HepG2 (cell line): ENCODE measurements around the gene REC114. TPM values are rescaled to one million over a fixed set of nuclear protein-coding genes. Genes with fewer than 3 reads are reported as not detected.

Experiments used
- ATAC-seq: fragments of 200-7000 bp; cut with Tn5 transposase; 3 replicates; pipeline ENCODE4 v1.9.1; 2020; ENCODE audit warnings: mild to moderate bottlenecking, moderate library complexity
- BruUV-seq: library from RNA; stranded (reverse); fragments of 400-500 nt; replicated peaks from 2 replicates; lab custom pipeline; 2021; lab: Mats Ljungman, UMichigan
- CTCF ChIA-PET: fragments of 300-600 bp; formaldehyde crosslinking; extraction: SDS; loops from one replicate; lab custom pipeline; 2021; ENCODE audit warnings: low total read pairs, inconsistent platforms, low intra/inter-chr PET ratio; lab: Yijun Ruan, JAX
- POLR2A ChIA-PET: fragments of 350-600 bp; sonication (Branson Sonifier 250); formaldehyde crosslinking; loops from one replicate; lab custom pipeline; 2020; ENCODE audit warnings: antibody characterized with exemption, inconsistent platforms; lab: Yijun Ruan, JAX
- DNase-seq: peaks from one replicate; pipeline ENCODE4 v3.0.0-alpha.2; 2015; ENCODE audit warnings: low spot score
- FAIRE-seq: peaks from 3 replicates; lab custom pipeline; 2011; peaks lifted over from hg19 to GRCh38; lab: Jason Lieb, UNC
- H2AFZ ChIP-seq: one replicate; pipeline ENCODE4 v1.6.1; 2011; ENCODE audit warnings: low read length, inconsistent platforms
- H3K27ac ChIP-seq: fragments of 300-600 bp; 3 replicates; pipeline ENCODE4 v1.8.0; 2011; ENCODE audit warnings: mixed run types, mild to moderate bottlenecking, mixed read lengths, low read length, inconsistent platforms; ENCODE audit not compliant: insufficient read depth; ENCODE audit errors: extremely low read length
- H3K27me3 ChIP-seq, 2 experiments: fragments of 200-600 bp in 1 of 2; 2 replicates in 1 of 2; 3 replicates in 1 of 2; pipeline versions ENCODE4 v1.6.0 to v1.8.0; 2011; ENCODE audit warnings: low read length in 2 of 2, mild to moderate bottlenecking in 2 of 2, moderate library complexity in 2 of 2, inconsistent platforms in 1 of 2; ENCODE audit not compliant: insufficient read depth in 2 of 2, control insufficient read depth in 1 of 2
- H3K36me3 ChIP-seq, 2 experiments: fragments of 200-600 bp in 1 of 2; replicated peaks in 1 of 2; 2 replicates in 1 of 2; 3 replicates in 1 of 2; pipeline versions ENCODE4 v1.5.1 to v1.8.0; 2011; ENCODE audit warnings: low read length in 2 of 2, inconsistent platforms in 1 of 2; ENCODE audit not compliant: insufficient read depth in 2 of 2, control insufficient read depth in 1 of 2
- H3K4me1 ChIP-seq: 2 replicates; pipeline ENCODE4 v1.5.1; 2012; ENCODE audit warnings: low read length, inconsistent platforms; ENCODE audit not compliant: insufficient read depth
- H3K4me2 ChIP-seq: 2 replicates; pipeline ENCODE4 v1.6.0; 2011; ENCODE audit warnings: low read depth, low read length, inconsistent platforms
- H3K4me3 ChIP-seq, 3 experiments: fragments of 200-600 bp in 1 of 3; sonication (generic), shearing (Covaris generic) in 1 of 3; replicated peaks in 1 of 3; 2 replicates each; pipeline ENCODE4 v1.5.1; 2011 to 2016; ENCODE audit warnings: low read length in 3 of 3, inconsistent platforms in 2 of 3, low read depth in 2 of 3, mild to moderate bottlenecking in 2 of 3, control low read depth in 1 of 3, mixed read lengths in 1 of 3; ENCODE audit not compliant: insufficient read depth in 1 of 3
- H3K79me2 ChIP-seq: one replicate; pipeline ENCODE4 v1.6.1; 2011; ENCODE audit warnings: low read length, inconsistent platforms; ENCODE audit not compliant: insufficient read depth
- H3K9ac ChIP-seq: 2 replicates; pipeline ENCODE4 v1.6.0; 2011; ENCODE audit warnings: mild to moderate bottlenecking, low read depth, low read length, inconsistent platforms; ENCODE audit not compliant: insufficient read depth
- H3K9me3 ChIP-seq: 2 replicates; pipeline ENCODE4 v1.5.1; 2012; ENCODE audit warnings: mild to moderate bottlenecking, low read length
- H4K20me1 ChIP-seq: 2 replicates; pipeline ENCODE4 v1.6.0; 2011; ENCODE audit warnings: inconsistent platforms, mild to moderate bottlenecking, low read length, moderate library complexity; ENCODE audit not compliant: insufficient read depth
- HOXA3 ChIP-seq: sonication (generic); formaldehyde crosslinking; IDR thresholded peaks from 2 replicates; pipeline ENCODE4 v1.5.0; 2020; ENCODE audit warnings: missing genetic modification reagents
- MYPOP ChIP-seq: sonication (generic); formaldehyde crosslinking; IDR thresholded peaks from 2 replicates; pipeline ENCODE4 v1.8.1; 2023; ENCODE audit warnings: mild to moderate bottlenecking, moderate library complexity, missing genetic modification reagents
- NKX3-1 ChIP-seq: sonication (generic); formaldehyde crosslinking; IDR thresholded peaks from 2 replicates; pipeline ENCODE4 v1.5.0; 2020; ENCODE audit warnings: missing genetic modification reagents
- SALL2 ChIP-seq: sonication (generic); formaldehyde crosslinking; IDR thresholded peaks from 2 replicates; pipeline ENCODE4 v1.8.1; 2023; ENCODE audit warnings: mild to moderate bottlenecking, missing genetic modification reagents, inconsistent platforms
- WGBS: methylation state at CpG from one replicate; pipeline ENCODE4 v1.1.6; 2017; ENCODE audit warnings: low lambda C conversion rate; 5-methylcytosine and 5-hydroxymethylcytosine counted together
- in situ Hi-C: cut with HindIII; loops from 2 replicates; pipeline ENCODE4 v1.10.0; 2017; ENCODE audit warnings: low pct_unique_long_range_greater_than_20kb; ENCODE audit not compliant: extremely low pct_ligation_motif_present
- intact Hi-C: fragments of 100-400 bp; cut with micrococcal nuclease; formaldehyde crosslinking; loops from one replicate; pipeline ENCODE4 v1.10.0; 2022; ENCODE audit not compliant: unreplicated experiment
- polyA plus RNA-seq, 8 experiments: library from polyadenylated mRNA; depleted of rRNA in 3 of 8; stranded (reverse) in 7 of 8; unstranded in 1 of 8; fragments of >200 nt; fragmentation: Illumina TruSeq in 4 of 8; extraction: Trizol in 4 of 8; gene quantifications; 2 replicates each; pipeline versions ENCODE4 v1.2.1 to v1.2.3, GENCODE V29; 2011 to 2016; ENCODE audit warnings: low read depth in 4 of 8, missing spikeins in 1 of 8, mixed read lengths in 1 of 8; ENCODE audit not compliant: insufficient read depth in 1 of 8
- total RNA-seq, 5 experiments: library from RNA; depleted of rRNA; stranded (reverse); fragments of >200 nt; fragmentation: Illumina TruSeq; extraction: Trizol; gene quantifications; 2 replicates each; pipeline ENCODE4 v1.2.3, GENCODE V29; 2016; ENCODE audit warnings: low read depth in 1 of 5
- TF ChIP-seq, protein P1 (sequence below): IDR thresholded peaks from 2 replicates; pipeline ENCODE4 v1.6.1; 2016; ENCODE audit warnings: missing genetic modification reagents, missing compliant biosample characterization
- TF ChIP-seq, protein P2 (sequence below): sonication (generic); formaldehyde crosslinking; IDR thresholded peaks from 2 replicates; pipeline ENCODE4 v1.5.1; 2020; ENCODE audit warnings: mild to moderate bottlenecking, moderate library complexity, missing genetic modification reagents
- TF ChIP-seq, protein P3 (sequence below): sonication (generic); formaldehyde crosslinking; IDR thresholded peaks from 2 replicates; pipeline ENCODE4 v1.4.0; 2020; ENCODE audit warnings: missing genetic modification reagents
- TF ChIP-seq, protein P4 (sequence below): sonication (generic); formaldehyde crosslinking; IDR thresholded peaks from 2 replicates; pipeline ENCODE4 v1.5.0; 2020; ENCODE audit warnings: missing genetic modification reagents

Gene REC114
- total and polyA plus RNA-seq, 2 of the 13 experiments (the other 11 are each of a cell fraction or from before 2014, with no cell fraction given) = not detected

- DNase-seq (no peak), ATAC-seq (no peak), FAIRE-seq (no peak)
- WGBS = 97% methylated on average over 2 of the region's 2 CpGs
- Histone ChIP-seq H3K9ac (no peak overlapping the region), H3K4me2 (no peak overlapping the region), H3K9me3 (no peaks in the 10 kb centered on the region), H3K4me3 (no peak overlapping the region), H3K27ac (no peak overlapping the region), H3K4me1 (no peaks in the 10 kb centered on the region), H3K27me3 (no peaks in the 10 kb centered on the region), H3K79me2 (no peaks in the 10 kb centered on the region), H3K36me3 (peaks cover 18 to 49% of the 10 kb centered on the region in 2 experiments), H2AFZ (no peak overlapping the region), H4K20me1 (no peaks in the 10 kb centered on the region)
- ChIA-PET POLR2A (no interaction called here), CTCF (no interaction called here)
- intact Hi-C loops (no loop called here), in situ Hi-C loops (no loop called here)
- BruUV-seq = no TSS peak
- TF ChIP-seq, protein P1, sequence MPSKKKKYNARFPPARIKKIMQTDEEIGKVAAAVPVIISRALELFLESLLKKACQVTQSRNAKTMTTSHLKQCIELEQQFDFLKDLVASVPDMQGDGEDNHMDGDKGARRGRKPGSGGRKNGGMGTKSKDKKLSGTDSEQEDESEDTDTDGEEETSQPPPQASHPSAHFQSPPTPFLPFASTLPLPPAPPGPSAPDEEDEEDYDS = no peak
- no peak for TF ChIP-seq SALL2
Measured at GRCh38 chr15:73578026-73578425, 135.1 kb downstream of the REC114 start.

- no peak overlapping the region for H3K4me2 ChIP-seq
- H3K4me1 ChIP-seq = no peaks in the 10 kb centered on the region
- FAIRE-seq (no peak), ATAC-seq (no peak), DNase-seq (no peak)
- no peak overlapping the region for H3K9ac ChIP-seq
- POLR2A ChIA-PET = no interaction called here
- H3K79me2 ChIP-seq = no peaks in the 10 kb centered on the region
- in situ Hi-C loops (no loop called here), intact Hi-C loops (no loop called here)
- no peak overlapping the region for H3K27ac ChIP-seq
- no TSS peak for BruUV-seq
- no peak overlapping the region for H2AFZ ChIP-seq
- H4K20me1 ChIP-seq = no peaks in the 10 kb centered on the region
- H3K9me3 ChIP-seq = no peaks in the 10 kb centered on the region
- no peaks in the 10 kb centered on the region for H3K27me3 ChIP-seq
- CTCF ChIA-PET = no interaction called here
- no peak overlapping the region for H3K4me3 ChIP-seq
- peaks cover 23 to 65% of the 10 kb centered on the region in 2 experiments for H3K36me3 ChIP-seq
- WGBS = 93% methylated on average over 6 of the region's 6 CpGs
- TF ChIP-seq, protein P2, sequence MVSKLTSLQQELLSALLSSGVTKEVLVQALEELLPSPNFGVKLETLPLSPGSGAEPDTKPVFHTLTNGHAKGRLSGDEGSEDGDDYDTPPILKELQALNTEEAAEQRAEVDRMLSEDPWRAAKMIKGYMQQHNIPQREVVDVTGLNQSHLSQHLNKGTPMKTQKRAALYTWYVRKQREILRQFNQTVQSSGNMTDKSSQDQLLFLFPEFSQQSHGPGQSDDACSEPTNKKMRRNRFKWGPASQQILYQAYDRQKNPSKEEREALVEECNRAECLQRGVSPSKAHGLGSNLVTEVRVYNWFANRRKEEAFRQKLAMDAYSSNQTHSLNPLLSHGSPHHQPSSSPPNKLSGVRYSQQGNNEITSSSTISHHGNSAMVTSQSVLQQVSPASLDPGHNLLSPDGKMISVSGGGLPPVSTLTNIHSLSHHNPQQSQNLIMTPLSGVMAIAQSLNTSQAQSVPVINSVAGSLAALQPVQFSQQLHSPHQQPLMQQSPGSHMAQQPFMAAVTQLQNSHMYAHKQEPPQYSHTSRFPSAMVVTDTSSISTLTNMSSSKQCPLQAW (CRISPR knock-in tag) = no peak
- TF ChIP-seq HOXA3 (CRISPR knock-in tag) (no peak), NKX3-1 (CRISPR knock-in tag) (no peak), SALL2 (no peak), MYPOP (no peak)
- TF ChIP-seq, protein P3, sequence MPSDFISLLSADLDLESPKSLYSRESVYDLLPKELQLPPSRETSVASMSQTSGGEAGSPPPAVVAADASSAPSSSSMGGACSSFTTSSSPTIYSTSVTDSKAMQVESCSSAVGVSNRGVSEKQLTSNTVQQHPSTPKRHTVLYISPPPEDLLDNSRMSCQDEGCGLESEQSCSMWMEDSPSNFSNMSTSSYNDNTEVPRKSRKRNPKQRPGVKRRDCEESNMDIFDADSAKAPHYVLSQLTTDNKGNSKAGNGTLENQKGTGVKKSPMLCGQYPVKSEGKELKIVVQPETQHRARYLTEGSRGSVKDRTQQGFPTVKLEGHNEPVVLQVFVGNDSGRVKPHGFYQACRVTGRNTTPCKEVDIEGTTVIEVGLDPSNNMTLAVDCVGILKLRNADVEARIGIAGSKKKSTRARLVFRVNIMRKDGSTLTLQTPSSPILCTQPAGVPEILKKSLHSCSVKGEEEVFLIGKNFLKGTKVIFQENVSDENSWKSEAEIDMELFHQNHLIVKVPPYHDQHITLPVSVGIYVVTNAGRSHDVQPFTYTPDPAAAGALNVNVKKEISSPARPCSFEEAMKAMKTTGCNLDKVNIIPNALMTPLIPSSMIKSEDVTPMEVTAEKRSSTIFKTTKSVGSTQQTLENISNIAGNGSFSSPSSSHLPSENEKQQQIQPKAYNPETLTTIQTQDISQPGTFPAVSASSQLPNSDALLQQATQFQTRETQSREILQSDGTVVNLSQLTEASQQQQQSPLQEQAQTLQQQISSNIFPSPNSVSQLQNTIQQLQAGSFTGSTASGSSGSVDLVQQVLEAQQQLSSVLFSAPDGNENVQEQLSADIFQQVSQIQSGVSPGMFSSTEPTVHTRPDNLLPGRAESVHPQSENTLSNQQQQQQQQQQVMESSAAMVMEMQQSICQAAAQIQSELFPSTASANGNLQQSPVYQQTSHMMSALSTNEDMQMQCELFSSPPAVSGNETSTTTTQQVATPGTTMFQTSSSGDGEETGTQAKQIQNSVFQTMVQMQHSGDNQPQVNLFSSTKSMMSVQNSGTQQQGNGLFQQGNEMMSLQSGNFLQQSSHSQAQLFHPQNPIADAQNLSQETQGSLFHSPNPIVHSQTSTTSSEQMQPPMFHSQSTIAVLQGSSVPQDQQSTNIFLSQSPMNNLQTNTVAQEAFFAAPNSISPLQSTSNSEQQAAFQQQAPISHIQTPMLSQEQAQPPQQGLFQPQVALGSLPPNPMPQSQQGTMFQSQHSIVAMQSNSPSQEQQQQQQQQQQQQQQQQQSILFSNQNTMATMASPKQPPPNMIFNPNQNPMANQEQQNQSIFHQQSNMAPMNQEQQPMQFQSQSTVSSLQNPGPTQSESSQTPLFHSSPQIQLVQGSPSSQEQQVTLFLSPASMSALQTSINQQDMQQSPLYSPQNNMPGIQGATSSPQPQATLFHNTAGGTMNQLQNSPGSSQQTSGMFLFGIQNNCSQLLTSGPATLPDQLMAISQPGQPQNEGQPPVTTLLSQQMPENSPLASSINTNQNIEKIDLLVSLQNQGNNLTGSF (CRISPR knock-in tag) = no peak
- TF ChIP-seq, protein P4, sequence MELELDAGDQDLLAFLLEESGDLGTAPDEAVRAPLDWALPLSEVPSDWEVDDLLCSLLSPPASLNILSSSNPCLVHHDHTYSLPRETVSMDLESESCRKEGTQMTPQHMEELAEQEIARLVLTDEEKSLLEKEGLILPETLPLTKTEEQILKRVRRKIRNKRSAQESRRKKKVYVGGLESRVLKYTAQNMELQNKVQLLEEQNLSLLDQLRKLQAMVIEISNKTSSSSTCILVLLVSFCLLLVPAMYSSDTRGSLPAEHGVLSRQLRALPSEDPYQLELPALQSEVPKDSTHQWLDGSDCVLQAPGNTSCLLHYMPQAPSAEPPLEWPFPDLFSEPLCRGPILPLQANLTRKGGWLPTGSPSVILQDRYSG (CRISPR knock-in tag) = no peak
Measured at GRCh38 chr15:73582851-73583379, 140.0 kb downstream of the REC114 start.
